ENCODE measurements around the gene ADORA2B. TPM values are rescaled to one million over a fixed set of nuclear protein-coding genes. Genes with fewer than 3 reads are reported as not detected.

ADORA2B gene
- total RNA-seq, 2 experiments from 2014 or later = 7.0 to 7.1 TPM

GRCh38 chr17:16007439-16007838 lies 62.5 kb downstream of the ADORA2B start:
- Mint-ChIP-seq H3K4me1 (peaks cover 30% of the 10 kb centered on the region), H3K4me3 (no peak overlapping the region), H3K27me3 (no peaks in the 10 kb centered on the region), H3K9me3 (no peaks in the 10 kb centered on the region), H3K36me3 (peaks cover 58% of the 10 kb centered on the region), H3K27ac (no peak overlapping the region)
- DNase-seq = no peak

- Mint-ChIP-seq H3K27ac (no peak overlapping the region), H3K36me3 (peaks cover 26% of the 10 kb centered on the region), H3K4me1 (peaks cover 20% of the 10 kb centered on the region), H3K27me3 (no peaks in the 10 kb centered on the region), H3K9me3 (no peaks in the 10 kb centered on the region), H3K4me3 (no peak overlapping the region)
- no peak for DNase-seq
These were observed 69.0 kb downstream of the ADORA2B start for GRCh38 chr17:16013943-16014407.

- DNase-seq = no peak
- no peaks in the 10 kb centered on the region for H3K9me3 Mint-ChIP-seq
- no peak overlapping the region for H3K4me3 Mint-ChIP-seq
- no peak overlapping the region for H3K27ac Mint-ChIP-seq
- H3K4me1 Mint-ChIP-seq = peaks cover 29% of the 10 kb centered on the region
- H3K27me3 Mint-ChIP-seq = no peaks in the 10 kb centered on the region
- H3K36me3 Mint-ChIP-seq = peaks cover 45% of the 10 kb centered on the region
These were observed 74.4 kb downstream of the ADORA2B start for GRCh38 chr17:16019347-16019746.

- Mint-ChIP-seq H3K4me3 (no peak overlapping the region), H3K27ac (peak overlapping the region; percentile 15), H3K36me3 (peaks cover 71% of the 10 kb centered on the region)
These were observed 79.0 kb downstream of the ADORA2B start for GRCh38 chr17:16023881-16024280.

GRCh38 chr17:16025202-16025601 lies 80.3 kb downstream of the ADORA2B start:
- Mint-ChIP-seq H3K36me3 (peaks cover 73% of the 10 kb centered on the region), H3K27me3 (no peaks in the 10 kb centered on the region), H3K9me3 (no peaks in the 10 kb centered on the region), H3K4me1 (peaks cover 48% of the 10 kb centered on the region), H3K27ac (peak overlapping the region; percentile 70), H3K4me3 (no peak overlapping the region)
- DNase-seq = no peak

More at GRCh38 chr17:16023881-16024280, 79.0 kb downstream of the ADORA2B start:
- H3K9me3 Mint-ChIP-seq = no peaks in the 10 kb centered on the region
- no peak for DNase-seq
- H3K4me1 Mint-ChIP-seq = peaks cover 41% of the 10 kb centered on the region
- H3K27me3 Mint-ChIP-seq = no peaks in the 10 kb centered on the region

Other genes with a start within 250 kb of the ADORA2B start
- gene ZNF286A, start 245.4 kb upstream of the ADORA2B start, total RNA-seq = 10 to 100 TPM; 37.1 to 40.4 TPM
- under 1 TPM; 0.16 to 0.45 TPM for gene TBC1D26, start 212.8 kb upstream of the ADORA2B start, total RNA-seq
- gene ZSWIM7, start 54.6 kb downstream of the ADORA2B start, total RNA-seq = 10 to 100 TPM; 10.8 to 13.4 TPM
- 10 to 100 TPM; 39.7 to 41.2 TPM for gene TTC19, start 54.7 kb downstream of the ADORA2B start, total RNA-seq

Measured in activated naive CD8-positive, alpha-beta T cell treated with anti-CD3 and anti-CD28 coated beads for 36 hours (primary cell).